Activated CD8-positive, alpha-beta memory T cell treated with anti-CD3 and anti-CD28 coated beads for 48 hours (primary cell): ENCODE data around the gene RNFT1.
"Not testable (repeated sequence)": the region's sequence is repeated elsewhere in the genome, so short reads cannot be mapped to it uniquely, and the experiment has no call there.

Experiments
- DNase-seq, 3 experiments: peaks; one replicate each; pipeline ENCODE4 v3.0.0-alpha.2; 2020; ENCODE audit warnings: low read depth in 2 of 3, low spot score in 2 of 3

RNFT1 gene

DNA sequence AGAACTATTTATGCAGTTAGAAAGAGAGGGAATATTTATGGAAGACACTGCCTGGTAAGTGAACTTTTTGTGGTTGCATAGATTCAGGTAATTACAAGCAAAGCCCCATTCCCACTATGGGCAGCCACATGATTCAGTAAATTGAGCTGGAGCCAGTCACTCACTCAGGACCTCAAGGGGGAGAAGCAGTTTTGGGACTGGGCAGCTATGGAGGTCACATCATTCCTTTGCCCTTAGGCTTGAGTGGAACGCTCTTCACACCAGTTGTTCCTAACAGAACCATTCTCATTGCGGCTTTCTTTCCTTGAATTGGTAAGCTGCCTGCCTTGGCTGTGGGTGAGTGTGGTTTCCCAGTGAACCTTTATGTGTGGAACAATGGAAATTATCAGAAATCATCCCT, 34.4 kb downstream of the RNFT1 start:
- not testable (repeated sequence) for DNase-seq

DNA sequence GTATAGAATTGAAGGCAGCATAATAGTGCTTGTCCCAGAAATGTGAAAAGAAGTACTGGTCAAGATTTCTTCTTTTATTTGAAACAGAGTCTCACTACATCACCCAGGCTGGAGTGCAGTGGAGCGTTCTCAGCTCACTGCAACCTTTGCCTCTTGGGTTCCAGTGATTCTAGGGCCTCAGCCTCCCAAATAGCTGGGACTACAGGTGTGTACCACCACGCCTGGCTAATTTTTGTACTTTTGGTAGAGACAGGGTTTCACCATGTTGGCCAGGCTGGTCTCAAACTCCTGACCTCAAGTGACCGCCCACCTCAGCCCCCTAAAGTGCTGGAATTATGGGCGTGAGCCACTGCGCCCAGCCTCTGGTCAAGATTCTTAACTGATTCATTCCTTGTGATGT, 43.9 kb downstream of the RNFT1 start:
- DNase-seq = not testable (repeated sequence)

DNA sequence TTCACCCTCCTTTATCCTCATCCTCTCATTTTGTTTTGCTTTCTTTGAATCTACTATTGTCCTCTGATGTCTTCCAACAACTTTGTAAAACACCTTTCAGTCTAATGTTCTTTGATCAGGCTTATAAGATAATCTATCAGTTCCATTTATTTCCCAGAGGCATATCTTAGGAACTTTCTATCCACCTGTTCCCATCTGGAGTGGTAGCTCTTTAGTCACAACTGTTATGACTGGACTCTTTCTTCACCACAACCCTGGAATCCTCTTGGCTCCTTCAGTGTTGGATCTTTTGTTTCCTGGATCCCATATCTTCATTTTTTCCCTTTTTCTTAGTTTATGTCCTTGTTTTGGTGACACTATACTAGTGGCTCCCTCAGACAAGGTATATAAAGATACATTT, 48.1 kb downstream of the RNFT1 start:
- DNase-seq = no peak

DNA sequence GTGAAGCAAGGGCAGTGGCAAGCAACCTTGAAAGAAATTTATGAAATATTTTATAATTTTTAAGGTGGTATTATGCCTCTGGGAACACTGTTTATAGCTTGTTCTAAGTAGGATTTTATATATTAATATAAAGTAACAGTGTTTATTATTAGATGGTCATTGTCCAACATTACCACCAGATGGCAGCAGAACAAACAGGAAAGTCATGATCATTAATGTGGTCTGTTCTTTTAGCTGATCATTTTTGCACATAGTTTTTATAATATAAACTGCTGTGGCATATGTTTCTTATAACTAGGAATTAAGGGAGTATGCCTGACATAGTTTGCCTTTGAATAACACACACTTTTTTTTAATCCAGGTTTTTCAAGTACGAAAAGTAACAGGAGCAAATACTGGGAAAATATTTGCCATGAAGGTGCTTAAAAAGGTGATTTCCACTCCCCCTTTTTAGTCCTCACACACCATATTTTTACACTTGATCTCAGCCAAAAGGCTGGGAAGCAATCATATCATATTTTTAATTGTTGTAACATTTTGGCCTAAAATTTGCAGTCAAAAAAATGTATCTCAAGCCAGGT, 50.2 kb downstream of the RNFT1 start:
- no peak for DNase-seq

DNA sequence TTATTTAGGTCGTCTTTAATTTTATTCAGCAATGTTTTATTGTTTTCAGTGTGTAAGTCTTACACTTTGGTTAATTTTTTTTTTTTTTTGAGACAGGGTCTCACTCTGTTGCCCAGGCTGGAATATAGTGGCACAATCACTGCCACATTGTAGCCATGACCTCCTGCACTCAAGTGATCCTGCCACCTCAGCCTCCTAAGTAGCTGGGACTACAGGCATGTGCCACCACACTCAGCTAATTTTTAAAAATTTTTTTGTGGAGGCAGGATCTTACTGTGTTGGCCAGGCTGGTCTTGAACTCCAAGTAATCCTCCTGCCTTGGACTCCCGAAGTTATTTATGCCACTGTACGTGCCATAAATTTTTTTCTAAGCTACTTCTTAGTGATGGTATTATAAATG, 57.1 kb downstream of the RNFT1 start:
- no peak for DNase-seq

DNA sequence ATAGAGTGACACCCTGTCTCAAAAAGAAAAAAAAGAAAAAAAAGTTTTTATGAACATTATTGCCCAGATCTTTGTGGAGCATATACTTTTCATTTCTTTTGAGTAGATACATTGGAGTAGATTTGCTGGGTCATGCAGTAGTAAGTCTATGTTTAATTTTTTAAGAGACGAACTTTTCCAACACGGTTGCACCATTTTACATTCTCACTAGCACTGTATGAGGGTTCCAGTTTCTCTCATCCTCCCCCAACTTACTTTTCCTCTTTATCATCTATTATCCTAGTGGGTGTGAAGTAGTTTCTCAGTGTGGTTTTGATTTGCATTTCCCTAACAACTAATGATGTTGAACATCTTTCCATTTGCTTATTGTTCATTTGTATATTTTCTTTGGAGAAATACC, 61.1 kb downstream of the RNFT1 start:
- no peak for DNase-seq
